IPS-18c (cell line): ENCODE measurements around the gene SEMA4B.
"Not testable (repeated sequence)": the region's sequence is repeated elsewhere in the genome, so short reads cannot be mapped to it uniquely, and the experiment has no call there.

ENCODE experiments used
- H3K4me3 ChIP-seq: 2 replicates; pipeline ENCODE4 v1.7.0; 2013; ENCODE audit warnings: low read depth, mild to moderate bottlenecking, low read length, moderate library complexity; ENCODE audit not compliant: insufficient read depth
- H3K9me3 ChIP-seq: one replicate; pipeline ENCODE4 v1.6.1; 2013; ENCODE audit warnings: mild to moderate bottlenecking, low read length, moderate library complexity; ENCODE audit not compliant: control insufficient read depth, insufficient read depth

SEMA4B gene

DNA sequence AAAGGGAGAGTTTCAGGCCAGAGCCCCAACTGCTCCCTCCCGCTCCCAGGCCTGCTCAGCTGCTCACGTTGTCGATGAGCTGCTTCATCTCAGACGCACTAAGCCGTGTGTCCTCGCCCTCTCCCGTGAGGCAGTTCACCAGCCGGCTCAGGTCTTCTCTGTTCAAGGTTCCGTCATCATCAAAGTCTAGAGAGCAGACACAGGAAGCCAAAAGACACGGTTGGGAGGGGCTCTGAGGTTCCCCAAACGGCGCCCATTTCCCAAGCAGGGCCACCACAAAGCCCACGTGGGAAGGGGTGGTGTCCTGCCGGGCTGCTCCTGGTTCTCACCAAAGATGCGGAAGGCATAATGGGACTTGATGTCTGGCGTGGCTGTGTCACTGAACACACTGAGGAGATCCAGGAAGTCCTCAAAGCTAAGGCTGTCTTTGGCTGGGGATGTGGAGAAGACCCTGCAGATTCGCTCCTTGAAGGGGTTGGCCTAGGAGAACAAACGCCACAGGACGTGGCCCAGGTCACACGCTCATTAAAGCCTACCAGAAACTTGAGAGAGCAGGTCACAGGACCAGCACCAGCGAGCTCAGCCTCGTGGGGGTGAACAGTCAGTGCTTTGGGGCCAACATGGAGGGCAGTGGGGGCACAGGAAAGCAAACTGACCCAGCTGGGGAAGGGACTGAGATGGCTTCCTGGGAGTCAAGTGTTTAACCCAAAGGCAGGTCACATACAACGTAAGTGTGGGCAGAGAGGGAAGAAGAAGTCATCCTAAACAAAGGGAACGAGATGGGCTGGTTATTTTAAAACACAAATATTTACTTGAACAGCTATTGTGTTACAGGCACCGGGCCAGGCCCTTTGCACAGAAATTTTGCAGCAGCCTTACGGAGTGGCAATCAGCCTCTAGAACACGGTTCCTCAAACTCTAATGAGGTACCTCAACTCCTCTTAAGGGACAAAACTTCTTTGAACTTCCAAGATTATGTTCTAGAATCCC lies 30.2 kb downstream of the SEMA4B start:
- H3K4me3 ChIP-seq, result no peak overlapping the region
- no peaks in the 10 kb centered on the region for H3K9me3 ChIP-seq

- H3K4me3 ChIP-seq, result no peak overlapping the region
These were observed 31.1 kb downstream of the SEMA4B start for GRCh38 chr15:90232196-90232595.

GRCh38 chr15:90232941-90233386 lies 31.8 kb downstream of the SEMA4B start:
- peak overlapping the region; percentile 79 for H3K4me3 ChIP-seq
- no peaks in the 10 kb centered on the region for H3K9me3 ChIP-seq

More at GRCh38 chr15:90232196-90232595, 31.1 kb downstream of the SEMA4B start:
- no peaks in the 10 kb centered on the region for H3K9me3 ChIP-seq

GRCh38 chr15:90233387-90234095 lies 32.4 kb downstream of the SEMA4B start, which contains the start of gene CIB1:
TSS of gene CIB1 (minus strand) at chr15:90233941. CDS start at chr15:90233885, 56 bp downstream.
- Histone ChIP-seq H3K9me3 (no peaks in the 10 kb centered on the region), H3K4me3 (peak within 1 kb of the TSS; percentile 79)

- H3K4me3 ChIP-seq, result peak within 1 kb of the TSS; percentile 79
- H3K9me3 ChIP-seq, result no peaks in the 10 kb centered on the region
These were observed 33.2 kb downstream of the SEMA4B start, which contains the start of gene GDPGP1 for GRCh38 chr15:90234096-90234988. TSS of gene GDPGP1 (plus strand) at chr15:90234209. CDS start at chr15:90240909, 6,700 bp downstream.

GRCh38 chr15:90239371-90239770 lies 38.2 kb downstream of the SEMA4B start:
- H3K4me3 ChIP-seq, result no peak overlapping the region
- no peaks in the 10 kb centered on the region for H3K9me3 ChIP-seq

DNA sequence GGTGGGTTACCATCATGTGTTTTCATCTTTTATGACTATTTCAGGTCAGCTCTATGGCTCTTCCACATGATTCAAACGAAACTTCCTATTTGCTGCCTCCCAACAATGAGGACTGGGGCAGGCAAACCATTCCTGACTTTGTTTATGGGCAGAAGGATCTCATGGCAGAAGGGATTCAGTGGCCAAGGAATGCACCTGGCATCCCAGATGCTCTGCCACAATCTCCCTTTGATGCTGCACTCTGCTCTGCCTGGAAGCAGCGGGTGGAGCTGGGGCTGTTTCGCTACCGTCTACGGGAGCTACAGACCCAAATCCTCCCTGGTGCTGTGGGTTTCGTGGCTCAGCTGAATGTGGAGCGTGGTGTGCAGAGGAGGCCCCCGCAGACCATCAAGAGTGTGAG lies 39.7 kb downstream of the SEMA4B start:
- no peak overlapping the region for H3K4me3 ChIP-seq
- no peaks in the 10 kb centered on the region for H3K9me3 ChIP-seq

GRCh38 chr15:90241343-90242192 lies 40.4 kb downstream of the SEMA4B start:
- Histone ChIP-seq H3K4me3 (no peak overlapping the region), H3K9me3 (no peaks in the 10 kb centered on the region)

DNA sequence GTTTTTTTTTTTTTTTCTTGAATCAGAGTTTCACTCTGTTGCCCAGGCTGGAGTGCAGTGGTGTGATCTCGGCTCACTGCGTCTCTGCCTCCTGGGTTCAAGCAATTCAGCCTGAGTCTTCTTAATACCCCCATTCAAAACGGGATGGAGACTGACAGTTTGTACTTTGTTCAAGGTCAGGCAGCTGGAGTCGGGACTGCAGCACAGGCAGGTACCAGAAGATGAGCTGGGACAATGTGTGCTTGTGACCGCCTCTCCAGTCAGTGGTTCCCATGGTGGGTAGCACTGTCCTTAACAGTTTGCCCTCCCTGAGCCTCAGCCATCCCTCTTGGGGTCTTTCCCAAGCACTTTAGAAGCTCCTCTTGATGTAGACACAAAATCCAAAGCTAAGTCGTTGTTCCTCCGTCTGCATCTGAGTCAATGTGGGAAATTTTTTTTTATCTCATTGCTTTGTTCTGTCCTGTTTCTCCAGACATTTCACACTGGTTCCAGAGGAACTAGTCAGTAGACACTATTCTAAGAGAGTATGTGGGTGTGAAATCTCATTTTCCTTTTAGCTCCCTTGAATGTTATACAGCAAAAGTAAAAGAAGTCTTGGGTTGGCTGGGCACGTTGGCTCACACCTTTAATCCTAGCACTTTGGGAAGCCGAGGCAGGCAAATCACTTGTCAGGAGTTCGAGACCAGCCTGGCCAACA lies 43.0 kb downstream of the SEMA4B start:
- Histone ChIP-seq H3K9me3 (no peaks in the 10 kb centered on the region), H3K4me3 (no peak overlapping the region)

- H3K9me3 ChIP-seq, result no peaks in the 10 kb centered on the region
- no peak overlapping the region for H3K4me3 ChIP-seq
These were observed 47.7 kb downstream of the SEMA4B start for GRCh38 chr15:90248789-90249202.

DNA sequence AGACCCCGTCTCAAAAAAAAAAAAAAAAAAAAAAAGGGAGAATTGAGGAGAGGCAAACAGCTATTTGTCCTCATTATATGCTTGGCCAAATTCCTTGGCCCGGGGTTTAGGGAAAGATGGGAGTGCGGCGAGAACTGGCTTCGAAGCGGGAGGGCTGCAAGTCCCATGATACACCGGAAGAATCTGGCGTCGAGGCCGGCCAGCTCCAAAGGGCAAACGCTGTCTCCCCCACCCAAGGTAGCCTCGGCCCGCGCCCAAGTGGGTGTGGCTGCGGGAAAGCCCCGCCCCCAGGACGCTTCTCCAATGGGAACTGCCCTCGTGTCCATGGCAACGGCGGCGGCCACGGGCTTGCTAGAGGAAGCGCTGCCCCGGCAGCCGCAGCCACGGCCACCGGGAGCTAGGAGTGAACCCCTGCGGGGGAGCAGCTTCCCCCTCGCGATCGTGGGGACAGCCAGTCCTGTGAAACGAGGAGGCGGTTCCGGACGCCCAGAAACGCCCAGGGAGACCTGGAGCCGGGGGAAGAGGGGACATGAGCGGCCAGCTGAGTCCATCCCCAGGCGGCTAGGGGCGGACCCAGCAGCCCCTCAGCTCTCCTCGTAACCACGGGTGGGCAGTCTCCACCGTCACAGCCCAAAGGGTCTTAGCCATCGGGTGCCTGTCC lies 48.2 kb downstream of the SEMA4B start, which contains the start of gene TTLL13:
Gene TTLL13 (plus strand): TSS at position 354 of the 661 bp plus-strand sequence. CDS start 1,075 bp downstream, outside the sequence.
- Histone ChIP-seq H3K4me3 (peak within 1 kb of the TSS; percentile 65), H3K9me3 (no peaks in the 10 kb centered on the region)

DNA sequence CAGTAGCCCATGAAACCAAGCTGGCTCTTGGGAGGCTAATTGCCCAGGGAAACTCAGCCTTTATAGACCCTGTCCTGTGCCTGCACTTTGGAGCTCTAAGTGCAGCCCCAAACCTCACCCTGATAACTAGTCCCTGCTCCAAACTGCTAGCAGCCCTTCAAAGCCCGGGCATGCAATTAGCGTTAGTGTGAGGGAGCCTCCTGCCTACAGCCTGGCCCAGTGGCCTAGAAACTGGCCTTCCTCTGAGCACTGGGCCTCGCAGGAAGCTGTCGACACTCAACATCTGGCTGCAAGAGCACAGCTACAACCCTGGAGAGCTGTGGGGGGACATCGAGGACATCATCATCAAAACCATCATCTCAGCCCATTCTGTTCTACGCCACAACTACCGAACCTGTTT lies 56.6 kb downstream of the SEMA4B start:
- no peak overlapping the region for H3K4me3 ChIP-seq
- H3K9me3 ChIP-seq, result no peaks in the 10 kb centered on the region

DNA sequence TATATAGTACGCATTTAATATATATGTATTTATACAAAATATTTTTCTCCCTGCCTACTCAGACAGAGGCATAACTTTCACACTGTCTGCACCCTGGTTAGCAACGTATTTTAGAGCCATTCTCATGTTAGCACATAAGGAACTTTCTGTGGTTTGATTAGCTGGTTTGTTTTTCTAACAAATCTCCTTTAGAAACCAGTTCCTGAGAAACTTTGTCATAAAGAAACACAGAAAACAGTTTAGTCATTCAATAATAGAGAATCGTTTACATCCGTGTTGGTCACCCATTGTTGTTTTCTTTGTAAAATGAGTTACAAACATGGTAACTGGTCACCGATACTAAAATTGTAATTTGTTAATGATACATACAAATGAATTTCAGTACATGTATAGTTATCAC lies 58.4 kb downstream of the SEMA4B start:
- Histone ChIP-seq H3K9me3 (no peaks in the 10 kb centered on the region), H3K4me3 (no peak overlapping the region)

GRCh38 chr15:90260731-90261130 lies 59.6 kb downstream of the SEMA4B start:
- H3K9me3 ChIP-seq, H3K4me3 ChIP-seq: not testable (repeated sequence)

DNA sequence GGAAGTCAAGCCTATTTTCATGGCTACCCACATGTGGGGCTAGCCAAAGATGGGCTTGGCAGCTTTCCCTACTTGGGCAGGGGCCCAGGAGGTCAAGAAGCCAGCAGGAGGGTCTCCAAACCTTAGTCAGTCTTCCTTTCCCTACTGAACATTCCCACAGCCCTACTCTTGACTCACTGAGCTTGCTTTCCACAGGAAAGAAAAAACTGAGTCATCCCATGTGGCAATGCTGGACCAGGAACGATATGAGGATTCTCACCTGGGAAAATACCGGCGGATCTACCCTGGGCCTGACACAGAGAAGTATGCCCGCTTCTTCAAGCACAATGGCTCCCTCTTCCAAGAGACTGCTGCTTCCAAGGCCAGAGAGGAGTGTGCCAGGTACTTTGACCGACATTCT lies 60.7 kb downstream of the SEMA4B start:
- no peaks in the 10 kb centered on the region for H3K9me3 ChIP-seq
- no peak overlapping the region for H3K4me3 ChIP-seq
